GM18951 (cell line): ENCODE data around the gene SOD3.

ENCODE experiments used
- POLR2A ChIP-seq: IDR thresholded peaks from 4 replicates; pipeline ENCODE4 v1.6.1; 2011; ENCODE audit warnings: mild to moderate bottlenecking; ENCODE audit not compliant: insufficient read length, insufficient read depth; ENCODE audit errors: extremely low read depth
- in situ Hi-C: fragments of 300-500 bp; cut with MboI; formaldehyde crosslinking; loops from one replicate; pipeline ENCODE4 v1.12.0; 2022; ENCODE audit warnings: low sequenced_read_pairs, mixed read lengths, inconsistent platforms; ENCODE audit not compliant: unreplicated experiment

Gene SOD3

DNA sequence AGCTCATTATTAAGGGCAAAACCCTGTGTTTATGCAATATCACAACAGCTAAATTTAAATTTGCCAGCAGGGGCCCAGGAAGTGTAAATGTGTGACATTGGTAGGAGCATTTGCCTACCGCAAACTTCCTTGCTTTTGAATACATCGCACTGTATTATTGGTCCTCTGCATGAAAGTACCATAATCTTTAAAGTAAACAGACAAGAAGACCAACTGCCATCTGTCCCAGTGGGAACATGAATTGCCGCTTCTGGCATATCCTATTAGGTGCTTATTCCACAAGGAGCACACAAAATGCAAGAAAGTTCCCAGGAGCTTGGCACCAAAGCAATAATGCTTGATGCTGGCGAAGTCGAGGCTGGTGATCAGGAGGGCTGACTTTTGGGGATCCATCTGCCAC is 51.3 kb downstream of the SOD3 start:
- in situ Hi-C loops: no loop called here
- TF ChIP-seq POLR2A: no peak

DNA sequence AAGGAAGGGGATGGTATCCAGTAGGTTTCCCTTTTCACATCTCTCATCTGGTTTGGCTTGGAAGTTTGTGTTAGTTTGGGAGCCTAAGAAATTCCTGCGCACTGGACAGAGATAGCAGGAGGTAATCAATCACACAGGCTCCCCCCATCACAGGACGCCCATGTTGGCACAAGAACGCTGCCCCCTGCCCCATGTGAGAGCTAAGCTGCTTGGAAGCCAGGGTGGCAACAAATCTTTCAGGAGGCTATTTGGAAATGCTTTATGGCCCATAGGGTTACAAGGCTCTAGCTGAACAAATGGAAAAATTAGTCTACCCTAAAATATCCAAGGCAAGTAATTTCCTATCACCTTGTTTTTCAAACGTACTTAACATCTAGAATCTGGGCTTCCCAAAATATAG is 54.0 kb downstream of the SOD3 start:
- no peak for TF ChIP-seq POLR2A
- in situ Hi-C loops: no loop called here

DNA sequence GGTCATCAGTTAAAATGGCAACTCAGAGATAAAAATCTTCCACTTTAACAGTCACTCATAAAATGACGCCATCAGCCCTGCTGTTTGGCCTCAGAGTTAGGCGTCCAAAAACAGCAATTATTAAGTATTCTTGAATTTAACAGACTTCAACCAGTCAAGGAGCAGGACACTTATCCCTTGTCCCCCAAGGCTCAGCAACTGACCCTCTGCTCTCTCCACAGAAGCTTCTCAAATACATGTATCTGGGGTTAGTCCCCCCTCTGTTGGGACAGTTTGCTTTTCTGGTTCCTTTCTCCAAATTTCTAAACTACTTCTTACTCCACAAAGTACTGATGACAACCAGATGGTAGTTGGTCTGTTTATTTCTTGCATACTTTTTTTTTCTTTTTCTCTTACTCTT is 54.4 kb downstream of the SOD3 start:
- in situ Hi-C loops: no loop called here
- TF ChIP-seq POLR2A: no peak
